ENCODE results near the gene PTCH2. TPM values are rescaled to one million over a fixed set of nuclear protein-coding genes. Genes with fewer than 3 reads are reported as not detected.

The PTCH2 gene
- total and polyA plus RNA-seq, 2 experiments from 2014 or later, result 0.66 to 0.97 TPM

DNA sequence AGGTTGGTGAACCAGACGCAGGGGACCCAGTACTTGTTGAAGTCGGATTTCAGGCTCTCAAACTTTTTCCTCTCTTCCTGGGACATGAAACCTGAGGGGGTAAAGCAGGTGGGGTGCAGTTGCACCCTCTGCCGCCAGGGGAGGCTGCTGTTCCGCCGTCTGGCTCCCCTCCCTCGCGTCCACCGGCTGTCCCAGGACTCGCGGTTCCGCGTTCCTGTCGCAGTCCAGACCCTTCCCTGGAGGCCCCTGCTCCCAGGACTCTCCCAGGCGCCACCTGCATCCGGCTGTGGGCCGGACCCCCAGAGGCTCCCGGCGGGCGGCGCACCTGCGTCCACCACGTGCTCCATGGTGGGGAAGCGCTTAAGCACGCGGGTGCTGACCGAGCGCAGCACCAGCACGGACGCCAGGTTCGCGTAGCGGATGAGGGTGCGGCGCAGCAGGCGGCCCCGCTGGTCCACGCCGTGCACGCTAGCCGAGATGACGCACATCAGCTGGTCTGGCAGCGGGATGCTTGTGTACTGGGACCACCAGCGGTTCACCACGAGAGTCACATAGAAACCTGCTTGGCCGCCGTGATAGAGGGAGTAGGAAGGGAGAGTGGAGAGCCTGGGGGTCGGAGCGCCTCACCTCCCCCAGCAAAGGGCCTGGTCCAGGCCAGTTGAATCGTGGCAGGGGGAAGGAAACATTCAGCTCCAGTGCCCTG lies 56.8 kb downstream of the PTCH2 start:
- H3K36me3 ChIP-seq, result no peaks in the 10 kb centered on the region

DNA sequence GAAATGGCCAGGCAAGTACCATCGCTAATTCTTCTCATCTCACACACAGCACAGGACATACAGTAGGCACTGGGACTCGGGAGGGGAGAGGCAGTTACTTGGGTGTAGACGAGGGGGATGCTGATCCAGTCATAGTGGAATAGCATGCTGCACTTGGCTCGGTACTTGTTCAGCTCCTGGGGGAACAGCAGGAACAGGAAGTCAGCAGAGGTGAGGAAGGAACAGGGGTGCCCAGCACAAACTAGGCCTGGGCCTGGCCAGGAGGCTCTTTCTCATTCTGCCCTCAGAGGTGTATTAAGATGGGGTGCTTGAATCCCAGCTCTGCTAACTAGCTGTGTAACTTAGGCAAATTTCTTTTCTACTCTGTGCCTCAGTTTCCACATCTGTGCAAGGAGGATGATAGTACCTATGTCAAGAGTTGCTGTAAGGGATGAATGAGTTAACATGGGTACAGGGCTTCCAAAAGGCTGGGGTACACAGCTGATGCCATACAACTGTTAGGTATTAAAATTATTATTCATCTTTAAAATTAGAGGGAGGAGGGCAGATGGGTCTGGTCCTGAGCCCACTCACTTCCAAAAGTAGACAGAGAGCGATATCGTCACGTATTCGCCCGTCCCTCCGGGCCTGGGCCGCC lies 57.4 kb downstream of the PTCH2 start:
- Histone ChIP-seq H3K9me3 (ENCODE audit: low read depth) (no peaks in the 10 kb centered on the region), H3K27ac (no peak overlapping the region), H3K27me3 (no peaks in the 10 kb centered on the region), H3K36me3 (no peaks in the 10 kb centered on the region), H3K4me3 (peak overlapping the region; percentile 10), H3K4me1 (ENCODE audit: low read depth) (peaks cover 4% of the 10 kb centered on the region)
- TF ChIP-seq, protein P1, sequence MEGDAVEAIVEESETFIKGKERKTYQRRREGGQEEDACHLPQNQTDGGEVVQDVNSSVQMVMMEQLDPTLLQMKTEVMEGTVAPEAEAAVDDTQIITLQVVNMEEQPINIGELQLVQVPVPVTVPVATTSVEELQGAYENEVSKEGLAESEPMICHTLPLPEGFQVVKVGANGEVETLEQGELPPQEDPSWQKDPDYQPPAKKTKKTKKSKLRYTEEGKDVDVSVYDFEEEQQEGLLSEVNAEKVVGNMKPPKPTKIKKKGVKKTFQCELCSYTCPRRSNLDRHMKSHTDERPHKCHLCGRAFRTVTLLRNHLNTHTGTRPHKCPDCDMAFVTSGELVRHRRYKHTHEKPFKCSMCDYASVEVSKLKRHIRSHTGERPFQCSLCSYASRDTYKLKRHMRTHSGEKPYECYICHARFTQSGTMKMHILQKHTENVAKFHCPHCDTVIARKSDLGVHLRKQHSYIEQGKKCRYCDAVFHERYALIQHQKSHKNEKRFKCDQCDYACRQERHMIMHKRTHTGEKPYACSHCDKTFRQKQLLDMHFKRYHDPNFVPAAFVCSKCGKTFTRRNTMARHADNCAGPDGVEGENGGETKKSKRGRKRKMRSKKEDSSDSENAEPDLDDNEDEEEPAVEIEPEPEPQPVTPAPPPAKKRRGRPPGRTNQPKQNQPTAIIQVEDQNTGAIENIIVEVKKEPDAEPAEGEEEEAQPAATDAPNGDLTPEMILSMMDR (IDR thresholded peaks at IDR 0.05; ENCODE audit: low read depth, low read length), result no peak
- DNase-seq (ENCODE audit: low read depth in 1 of 2, low spot score in 1 of 2), result no peak

More for the DNA sequence above, 56.8 kb downstream of the PTCH2 start:
- no peak overlapping the region for H3K27ac ChIP-seq
- TF ChIP-seq, protein P1 (IDR thresholded peaks at IDR 0.05; ENCODE audit: low read depth, low read length), result peak; percentile 96
- peak overlapping the region; percentile 10 for H3K4me3 ChIP-seq
- DNase-seq (ENCODE audit: low read depth in 1 of 2, low spot score in 1 of 2), result peak; percentile 57 to 80
- H3K27me3 ChIP-seq, result no peaks in the 10 kb centered on the region
- H3K9me3 ChIP-seq (ENCODE audit: low read depth), result no peaks in the 10 kb centered on the region
- peaks cover 4% of the 10 kb centered on the region for H3K4me1 ChIP-seq (ENCODE audit: low read depth)

DNA sequence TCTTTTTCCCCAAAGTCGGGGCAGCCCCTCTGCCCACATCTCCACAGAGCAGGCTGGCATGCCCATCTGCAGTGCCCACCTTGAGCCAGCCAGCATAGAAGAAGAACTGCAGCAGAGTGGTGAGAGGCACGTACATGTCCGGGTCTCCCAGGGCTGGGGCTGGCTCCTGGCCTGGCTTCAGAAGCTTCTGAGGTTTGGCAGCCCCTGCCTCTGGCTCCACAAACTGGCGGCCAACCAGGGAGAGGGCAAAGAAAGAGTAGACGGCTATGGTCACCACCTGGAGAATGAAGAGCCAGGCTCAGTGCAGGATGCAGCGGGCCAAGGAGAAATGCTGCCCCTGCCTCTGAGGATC lies 58.0 kb downstream of the PTCH2 start:
- DNase-seq (ENCODE audit: low read depth in 1 of 2, low spot score in 1 of 2), result no peak
- no peaks in the 10 kb centered on the region for H3K9me3 ChIP-seq (ENCODE audit: low read depth)
- H3K36me3 ChIP-seq, result no peaks in the 10 kb centered on the region
- no peaks in the 10 kb centered on the region for H3K27me3 ChIP-seq
- no peak overlapping the region for H3K4me3 ChIP-seq
- TF ChIP-seq, protein P1 (IDR thresholded peaks at IDR 0.05; ENCODE audit: low read depth, low read length), result peak; percentile 0
- H3K27ac ChIP-seq, result no peak overlapping the region
- peaks cover 4% of the 10 kb centered on the region for H3K4me1 ChIP-seq (ENCODE audit: low read depth)

DNA sequence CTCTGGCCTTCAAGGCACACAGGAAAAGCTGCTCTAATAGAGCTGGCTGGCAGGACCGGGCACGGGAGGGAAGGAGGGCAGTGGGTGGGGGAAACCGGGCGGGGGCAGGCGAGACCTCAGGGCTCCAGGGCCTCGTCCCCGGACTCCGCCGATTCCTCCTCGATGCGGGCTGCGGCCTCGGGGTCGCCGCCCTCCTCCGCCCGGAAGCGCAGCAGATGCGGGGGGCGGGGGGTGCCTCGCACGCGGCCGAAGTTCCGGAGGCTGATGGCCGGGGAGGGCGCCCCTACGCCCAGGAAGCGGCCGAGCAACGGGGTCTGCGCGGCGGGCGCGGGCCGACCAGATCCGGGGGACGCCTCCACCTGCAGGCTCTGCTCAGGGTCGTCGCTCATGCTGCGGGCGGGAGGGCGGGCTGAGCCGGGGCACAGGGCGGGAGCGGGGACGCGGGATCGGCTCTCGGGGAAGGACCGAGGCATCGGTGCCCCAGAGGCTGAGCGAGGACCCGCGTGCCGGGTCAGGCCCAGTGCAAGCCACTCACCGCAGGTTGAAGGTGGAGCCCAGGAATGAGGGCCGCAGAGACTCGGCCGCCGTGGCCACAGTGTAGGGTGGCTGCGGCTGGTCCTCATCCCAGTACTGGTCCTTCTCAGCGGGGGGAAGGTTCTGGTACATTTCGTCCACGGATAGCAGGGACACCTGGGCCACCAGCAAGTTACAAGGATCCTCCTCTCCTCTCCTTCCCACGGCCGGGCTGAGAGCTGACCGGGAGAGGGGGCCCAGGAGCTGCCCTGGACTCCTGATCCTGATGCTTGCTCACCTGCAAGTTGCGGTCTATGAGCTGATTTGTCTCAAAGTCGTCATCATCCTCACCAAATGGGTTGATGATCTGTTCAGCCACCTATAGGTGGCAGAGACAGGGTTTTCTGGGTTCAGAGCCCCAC lies 58.7 kb downstream of the PTCH2 start:
- no peak overlapping the region for H3K27ac ChIP-seq
- peak; percentile 21 to 51 for DNase-seq (ENCODE audit: low read depth in 1 of 2, low spot score in 1 of 2)
- no peaks in the 10 kb centered on the region for H3K27me3 ChIP-seq
- peak overlapping the region; percentile 6 for H3K4me3 ChIP-seq
- peaks cover 4% of the 10 kb centered on the region for H3K4me1 ChIP-seq (ENCODE audit: low read depth)
- H3K9me3 ChIP-seq (ENCODE audit: low read depth), result no peaks in the 10 kb centered on the region
- TF ChIP-seq, protein P1 (IDR thresholded peaks at IDR 0.05; ENCODE audit: low read depth, low read length), result peak; percentile 11
- no peaks in the 10 kb centered on the region for H3K36me3 ChIP-seq

DNA sequence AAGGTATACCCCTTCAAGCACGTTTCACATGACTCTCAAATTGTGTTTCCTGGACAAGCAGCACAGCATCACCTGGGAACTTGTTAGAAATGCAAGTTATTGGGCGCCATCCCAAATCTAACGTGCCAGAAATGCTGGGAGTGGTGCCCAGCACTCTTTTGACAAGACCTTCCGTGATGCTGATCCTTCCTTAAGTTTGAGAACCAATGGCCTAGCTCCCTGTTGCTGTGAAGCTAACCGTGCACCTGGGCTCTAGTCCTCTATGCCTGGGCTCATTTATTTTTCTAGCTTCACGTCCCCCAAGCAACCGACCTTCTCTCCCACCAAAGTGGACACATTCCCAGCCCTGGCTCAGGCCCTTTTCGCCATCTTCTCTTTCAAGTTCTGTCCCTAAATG lies 59.4 kb downstream of the PTCH2 start:
- Histone ChIP-seq H3K4me3 (peak overlapping the region; percentile 6), H3K4me1 (ENCODE audit: low read depth) (peaks cover 4% of the 10 kb centered on the region), H3K27me3 (no peaks in the 10 kb centered on the region), H3K36me3 (peaks cover 7% of the 10 kb centered on the region), H3K27ac (no peak overlapping the region), H3K9me3 (ENCODE audit: low read depth) (no peaks in the 10 kb centered on the region)
- DNase-seq (ENCODE audit: low read depth in 1 of 2, low spot score in 1 of 2), result no peak
- TF ChIP-seq, protein P1 (IDR thresholded peaks at IDR 0.05; ENCODE audit: low read depth, low read length), result no peak

All from cardiac muscle cell (in vitro differentiated cells and primary cell).